AG04449 (cell line): ENCODE data around the gene ARHGAP26.

Experiments used
- CTCF ChIA-PET: fragments of 350-600 bp; formaldehyde crosslinking; extraction: SDS; loops from one replicate; lab custom pipeline; 2021; ENCODE audit warnings: antibody characterized with exemption; lab: Yijun Ruan, JAX
- POLR2A ChIA-PET: fragments of 400-600, 350-600 bp; formaldehyde crosslinking; extraction: SDS; loops from one replicate; lab custom pipeline; 2020; ENCODE audit warnings: antibody characterized with exemption, inconsistent platforms; lab: Yijun Ruan, JAX
- DNase-seq: peaks from one replicate; pipeline ENCODE4 v3.0.0-alpha.2; 2010; ENCODE audit warnings: low read depth, low spot score
- H3K4me3 ChIP-seq: 2 replicates; pipeline ENCODE4 v1.5.1; 2011; ENCODE audit warnings: low read depth, mild to moderate bottlenecking, control low read depth, low read length
- CTCF ChIP-seq: IDR thresholded peaks from one replicate; pipeline ENCODE4 v1.5.1; 2011; ENCODE audit warnings: mild to moderate bottlenecking, moderate library complexity, low read length, control low read depth, inconsistent platforms; ENCODE audit not compliant: insufficient read depth; ENCODE audit errors: missing control alignments

The ARHGAP26 gene

GRCh38 chr5:142886956-142887355 lies 116.8 kb downstream of the ARHGAP26 start:
- no peak for TF ChIP-seq CTCF
- no peak for DNase-seq
- no peak overlapping the region for H3K4me3 ChIP-seq
- ChIA-PET CTCF (interaction anchor here (1.7 to 27.9 kb wide), 5 partner anchors 11 to 232 kb away, joined by 4 to 2759 read pairs (median 48); no protein-coding TSS in a partner anchor), POLR2A (no interaction called here)

GRCh38 chr5:142888469-142889085 lies 118.4 kb downstream of the ARHGAP26 start:
- no peak for DNase-seq
- peak; percentile 45 for TF ChIP-seq CTCF
- POLR2A ChIA-PET = interaction anchor here (0.8 to 1.2 kb wide), 2 partner anchors 171 to 175 kb away, joined by 3 to 4 read pairs; no protein-coding TSS in a partner anchor
- CTCF ChIA-PET = interaction anchor here (0.6 to 27.9 kb wide), 46 partner anchors 9 to 937 kb away, joined by 3 to 2759 read pairs (median 4); partner anchors contain the start of gene ARHGAP26
- H3K4me3 ChIP-seq = no peak overlapping the region

GRCh38 chr5:142892021-142892420 lies 121.8 kb downstream of the ARHGAP26 start:
- no peak overlapping the region for H3K4me3 ChIP-seq
- DNase-seq = no peak
- POLR2A ChIA-PET = no interaction called here
- CTCF ChIA-PET = interaction anchor here (0.5 to 27.9 kb wide), 6 partner anchors 9 to 1287 kb away, joined by 3 to 2759 read pairs (median 40); no protein-coding TSS in a partner anchor
- TF ChIP-seq CTCF = no peak

GRCh38 chr5:142894315-142894714 lies 124.1 kb downstream of the ARHGAP26 start:
- CTCF ChIA-PET = interaction anchor here (27.9 kb wide), 1 partner anchor 184 kb away, joined by 2759 read pairs; no protein-coding TSS in a partner anchor
- no peak for DNase-seq
- POLR2A ChIA-PET = no interaction called here
- TF ChIP-seq CTCF = no peak
- no peak overlapping the region for H3K4me3 ChIP-seq

- CTCF ChIA-PET = interaction anchor here (5.3 kb wide), 1 partner anchor 179 kb away, joined by 96 read pairs; no protein-coding TSS in a partner anchor
- no peak for TF ChIP-seq CTCF
Measured at GRCh38 chr5:142894749-142895148, 124.6 kb downstream of the ARHGAP26 start.

GRCh38 chr5:142896325-142897007 lies 126.3 kb downstream of the ARHGAP26 start:
- no peak overlapping the region for H3K4me3 ChIP-seq
- ChIA-PET POLR2A (no interaction called here), CTCF (interaction anchor here (1.1 to 5.3 kb wide), 8 partner anchors 8 to 241 kb away, joined by 3 to 96 read pairs (median 4); no protein-coding TSS in a partner anchor)
- DNase-seq = no peak
- TF ChIP-seq CTCF = no peak

More at GRCh38 chr5:142894749-142895148, 124.6 kb downstream of the ARHGAP26 start:
- peak; percentile 36 for DNase-seq
- POLR2A ChIA-PET = no interaction called here
- no peak overlapping the region for H3K4me3 ChIP-seq
